GM19025 (cell line): Measurements from ENCODE around the gene PIAS4.

Experiments
- ATAC-seq: cut with Tn5 transposase; IDR thresholded peaks from one replicate; pipeline ENCODE4 v1.9.1; 2021; ENCODE audit warnings: mild to moderate bottlenecking, low read depth, moderate library complexity; ENCODE audit not compliant: unreplicated experiment

The PIAS4 gene

GRCh38 chr19:4018775-4019504 is 11.4 kb downstream of the PIAS4 start:
- ATAC-seq, result no peak

DNA sequence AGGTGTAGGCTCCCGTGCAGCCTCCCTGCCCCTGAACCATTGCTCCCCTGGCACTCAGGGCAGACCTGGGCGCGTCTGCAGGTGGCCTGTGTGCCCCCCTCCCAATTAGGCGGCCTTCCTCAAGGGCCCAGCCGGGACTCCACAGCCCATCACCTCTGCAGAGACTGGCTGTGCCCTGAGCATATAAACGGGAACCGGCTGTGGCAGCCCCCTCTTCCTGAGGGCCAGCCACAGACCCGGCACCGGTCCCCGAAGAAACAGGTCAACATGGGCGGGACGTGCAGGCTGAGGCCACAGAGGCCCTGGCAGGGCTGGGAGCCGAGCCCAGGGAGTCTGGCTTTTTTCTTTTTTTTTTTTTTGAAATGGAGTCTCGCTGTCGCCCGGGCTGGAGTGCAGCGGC is 12.0 kb downstream of the PIAS4 start:
- ATAC-seq, result no peak

DNA sequence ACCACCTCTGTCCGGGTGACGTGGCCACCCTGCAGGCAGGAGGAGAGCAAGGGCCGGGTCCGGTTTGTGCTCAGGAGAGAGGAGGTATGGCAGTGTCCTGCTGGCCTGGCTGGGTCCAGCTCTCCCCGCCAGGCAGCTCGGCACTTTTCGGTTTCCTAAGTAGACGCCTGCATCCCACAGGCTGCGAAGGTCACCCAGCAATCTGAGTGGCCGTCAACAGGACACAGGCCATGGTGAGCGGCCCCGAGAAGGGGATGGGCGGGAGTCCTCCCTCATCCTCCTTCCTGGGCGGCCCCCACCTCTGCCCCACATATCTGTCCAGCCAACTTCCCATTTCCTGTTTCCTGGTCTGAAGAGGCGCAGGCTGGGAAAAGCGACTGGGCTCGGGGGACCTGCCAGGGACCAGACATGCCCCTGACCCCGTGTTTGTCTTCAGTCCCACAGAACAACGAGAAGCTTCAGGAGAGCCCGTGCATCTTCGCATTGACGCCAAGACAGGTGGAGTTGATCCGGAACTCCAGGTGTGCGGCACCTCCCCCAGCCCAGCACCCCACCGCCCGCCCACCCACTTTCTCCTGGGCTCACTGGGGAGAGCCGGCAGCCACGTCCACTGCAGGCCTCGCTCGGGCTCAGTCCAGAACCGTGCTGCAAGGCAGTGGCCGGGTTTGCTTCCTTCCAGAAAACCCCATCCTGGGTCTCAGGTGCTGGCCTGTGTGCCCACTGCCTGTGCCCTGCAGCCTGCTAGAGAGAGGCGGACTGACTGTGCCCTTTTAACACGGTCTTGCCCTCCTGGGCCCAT is 16.3 kb downstream of the PIAS4 start:
- ATAC-seq, result no peak

- no peak for ATAC-seq
Measured at GRCh38 chr19:4025317-4025716, 17.8 kb downstream of the PIAS4 start.

DNA sequence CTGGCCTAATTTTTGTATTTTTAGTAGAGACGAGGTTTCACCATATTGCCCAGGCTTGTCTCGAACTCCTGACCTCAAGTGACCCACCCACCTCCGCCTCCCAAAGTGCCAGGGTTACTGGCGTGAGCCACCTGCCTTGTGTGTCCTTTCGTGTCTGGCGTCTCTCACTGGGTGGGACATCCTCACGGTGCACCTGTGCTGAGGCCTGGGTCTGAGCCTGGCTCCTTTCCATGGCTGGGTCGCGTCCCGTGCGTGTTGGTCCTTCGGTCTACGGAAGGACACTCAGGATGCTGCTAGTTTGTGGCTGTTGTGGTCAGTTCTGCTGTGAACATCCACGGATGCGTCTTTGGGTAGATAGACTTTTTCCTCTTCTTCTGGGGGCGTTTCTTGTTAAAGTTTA is 19.6 kb downstream of the PIAS4 start:
- ATAC-seq, result no peak

DNA sequence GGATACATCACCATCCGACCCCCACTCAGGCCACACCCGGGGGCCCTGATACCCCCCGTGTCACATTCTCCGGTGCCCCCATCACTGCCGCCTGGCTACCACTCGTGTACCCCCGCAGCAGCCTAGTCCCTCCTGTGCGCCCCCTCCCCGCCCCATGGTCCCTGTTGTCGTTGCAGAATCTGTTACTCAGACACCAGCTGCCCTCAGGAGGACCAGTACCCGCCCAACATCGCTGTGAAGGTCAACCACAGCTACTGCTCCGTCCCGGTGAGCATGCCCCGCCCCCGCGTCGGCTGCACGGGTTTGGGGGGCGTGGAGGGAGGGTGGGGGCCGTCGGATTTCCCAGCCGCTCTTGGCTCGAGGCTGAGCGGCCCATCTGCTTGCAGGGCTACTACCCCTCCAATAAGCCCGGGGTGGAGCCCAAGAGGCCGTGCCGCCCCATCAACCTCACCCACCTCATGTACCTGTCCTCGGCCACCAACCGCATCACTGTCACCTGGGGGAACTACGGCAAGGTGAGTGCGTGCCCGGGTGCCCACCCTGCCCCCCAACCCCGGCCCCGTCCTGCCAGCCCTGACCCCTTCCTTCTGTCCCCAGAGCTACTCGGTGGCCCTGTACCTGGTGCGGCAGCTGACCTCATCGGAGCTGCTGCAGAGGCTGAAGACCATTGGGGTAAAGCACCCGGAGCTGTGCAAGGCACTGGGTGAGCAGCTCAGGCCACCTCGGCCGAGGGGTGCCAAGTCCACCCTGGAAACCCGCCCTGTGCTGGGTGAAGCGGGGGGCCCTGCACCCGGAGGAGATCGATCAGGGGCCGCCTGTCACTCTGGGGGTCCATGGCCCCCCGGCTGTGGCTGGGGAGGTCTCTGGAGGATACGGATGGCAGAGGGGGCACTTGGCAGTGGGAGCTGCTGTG is 21.1 kb downstream of the PIAS4 start:
- ATAC-seq, result no peak

GRCh38 chr19:4029247-4029614 is 21.7 kb downstream of the PIAS4 start:
- ATAC-seq, result no peak

DNA sequence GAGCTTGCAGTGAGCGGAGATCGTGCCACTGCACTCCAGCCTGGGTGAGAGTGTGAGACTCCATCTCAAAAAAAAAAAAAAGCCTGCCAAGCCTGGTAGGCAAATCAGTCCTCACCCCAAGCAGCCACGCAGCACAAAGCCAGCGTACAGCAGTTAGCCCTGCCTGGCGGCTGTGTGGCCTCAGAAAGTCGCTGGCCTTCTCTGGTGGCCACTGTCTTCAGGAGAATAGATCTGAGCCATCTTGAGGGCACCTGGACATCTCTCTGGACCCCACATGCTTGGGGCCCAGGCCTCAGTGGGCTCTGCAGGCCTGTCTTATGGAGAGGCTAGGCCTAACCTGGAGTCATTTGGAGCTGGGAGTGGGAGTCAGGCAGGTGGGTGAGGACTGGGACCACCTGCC is 23.0 kb downstream of the PIAS4 start:
- ATAC-seq, result no peak

DNA sequence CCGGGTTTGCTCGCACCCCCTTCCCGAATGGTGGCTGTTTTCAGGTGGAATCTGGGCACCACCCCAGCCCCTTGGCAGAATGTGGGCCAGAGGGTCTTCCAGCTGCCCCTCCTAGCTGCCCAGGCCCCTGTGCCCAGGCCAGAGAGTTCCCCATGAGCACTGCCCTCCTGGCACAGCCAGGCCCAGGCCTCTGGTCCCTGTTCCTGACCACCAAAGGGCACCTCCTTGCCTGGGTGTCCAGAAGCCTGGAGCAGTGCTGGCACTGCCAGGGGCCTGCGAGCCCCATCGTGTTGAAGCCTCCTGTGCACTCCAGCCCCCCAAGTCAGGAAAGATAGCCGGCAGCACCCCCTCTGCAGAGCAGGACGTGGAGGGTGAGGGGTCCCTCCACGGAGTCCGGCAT is 23.4 kb downstream of the PIAS4 start:
- ATAC-seq, result no peak

DNA sequence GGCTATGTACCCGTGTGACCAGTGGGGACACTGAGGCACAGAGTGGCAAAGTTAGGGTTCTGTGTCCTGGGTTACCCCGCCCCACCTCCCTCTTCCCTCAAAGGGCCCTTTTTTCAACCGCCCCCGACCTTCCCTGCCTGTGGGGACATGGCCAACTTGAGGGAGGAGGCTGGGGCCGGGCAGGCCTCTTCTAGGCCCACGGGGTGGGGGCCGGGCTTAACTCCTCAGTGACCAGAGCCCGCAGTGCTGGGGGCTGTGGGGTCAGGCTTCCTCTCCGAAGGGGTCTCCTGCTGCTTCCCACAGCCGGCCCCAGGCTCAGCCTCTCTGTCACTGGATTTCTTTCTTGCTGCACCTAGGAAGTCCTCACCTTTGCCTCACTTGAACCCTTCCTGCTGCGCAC is 23.9 kb downstream of the PIAS4 start:
- ATAC-seq, result no peak

DNA sequence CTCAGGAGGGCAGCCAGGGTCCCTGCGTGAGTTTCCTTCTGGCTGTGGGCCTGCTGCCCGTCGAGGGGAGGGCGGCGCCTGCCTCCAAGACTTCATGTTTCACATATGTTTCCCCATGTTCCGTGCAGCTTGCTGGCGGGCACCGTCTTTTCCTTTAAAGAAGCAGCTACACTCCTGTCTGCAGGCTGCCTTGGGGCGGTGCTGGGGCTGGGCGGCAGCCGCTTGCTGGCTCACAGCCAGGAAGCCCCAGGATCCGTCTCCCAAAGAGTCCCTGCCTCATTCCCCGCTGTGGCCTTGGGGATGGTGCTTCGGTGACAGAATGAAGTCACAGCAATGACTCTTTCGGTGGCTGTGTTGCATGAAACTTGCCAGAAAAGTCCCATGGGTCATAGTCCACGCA is 24.9 kb downstream of the PIAS4 start:
- ATAC-seq, result no peak

- no peak for ATAC-seq
Measured at GRCh38 chr19:4033028-4033956, 25.8 kb downstream of the PIAS4 start.

- no peak for ATAC-seq
Measured at GRCh38 chr19:4034048-4035017, 26.8 kb downstream of the PIAS4 start.

DNA sequence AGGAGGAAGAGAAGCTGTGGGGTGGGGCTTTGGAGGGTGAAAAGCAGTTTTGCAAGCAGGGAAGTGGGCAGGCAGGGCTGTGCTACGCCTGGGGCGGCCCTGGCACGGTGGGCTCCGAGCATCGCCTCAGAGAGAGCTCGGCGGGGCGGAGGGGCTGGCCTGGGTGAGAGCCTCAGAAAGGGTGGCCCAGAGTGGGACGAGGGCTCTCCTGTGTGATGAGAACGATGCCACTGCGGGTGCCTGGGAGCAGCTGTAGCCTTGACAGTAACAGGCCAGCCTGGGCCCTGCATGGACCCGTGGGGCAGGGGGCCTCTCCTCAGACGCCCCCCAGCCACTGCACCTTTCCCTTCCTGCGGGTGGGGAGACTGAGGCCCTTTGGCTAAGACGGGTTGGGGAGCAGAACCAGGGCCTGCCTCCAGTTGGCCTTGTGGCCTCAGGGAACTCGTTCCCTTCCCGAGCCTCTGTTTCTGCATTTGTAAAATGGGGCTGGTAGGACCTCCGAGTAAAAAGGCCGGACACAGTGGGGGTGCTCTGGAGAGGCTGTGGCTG is 27.6 kb downstream of the PIAS4 start:
- ATAC-seq, result no peak

- no peak for ATAC-seq
Measured at GRCh38 chr19:4035582-4035981, 28.0 kb downstream of the PIAS4 start.

DNA sequence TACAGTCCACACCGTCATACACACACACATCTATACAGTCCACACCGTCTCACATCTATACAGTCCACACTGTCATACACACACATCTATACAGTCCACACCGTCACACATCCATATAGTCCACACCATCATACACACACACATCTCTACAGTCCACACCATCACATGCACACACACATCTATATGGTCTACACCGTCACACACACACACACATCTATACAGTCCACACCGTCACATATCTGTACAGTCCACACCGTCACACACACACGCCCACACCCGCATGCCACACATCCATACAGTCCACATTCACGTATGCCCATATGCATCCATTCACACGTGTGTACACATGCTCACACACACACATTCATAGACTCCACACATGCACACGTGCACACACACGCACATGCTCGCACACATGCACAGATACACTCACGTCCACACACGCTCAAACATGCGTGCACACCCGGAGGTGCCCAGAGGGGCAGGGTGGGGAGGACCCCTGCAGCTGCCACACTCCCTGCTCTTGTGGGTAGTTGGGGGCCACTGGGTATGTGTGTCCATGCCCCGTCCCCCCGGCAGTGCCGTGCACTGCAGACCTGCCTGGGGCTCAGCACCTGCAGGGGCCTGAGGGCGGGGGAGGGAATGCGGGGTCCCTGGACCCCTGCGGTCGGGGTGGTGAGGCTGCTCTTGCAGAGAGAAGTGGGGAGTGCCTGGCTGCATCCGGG is 29.2 kb downstream of the PIAS4 start:
- ATAC-seq, result no peak

- ATAC-seq, result no peak
Measured at GRCh38 chr19:4037301-4037949, 29.9 kb downstream of the PIAS4 start.
